MM.1S (cell line): ENCODE measurements around the gene FLT1.

Experiments used
- DNase-seq: peaks from one replicate; pipeline ENCODE4 v3.0.0-alpha.2; 2015
- H2AFZ ChIP-seq: fragments of 300-600 bp; sonication (generic); 2 replicates; pipeline ENCODE4 v1.6.0; 2016; ENCODE audit warnings: antibody characterized with exemption, low read length
- H3F3A ChIP-seq: fragments of 300-600 bp; sonication (generic); 2 replicates; pipeline ENCODE4 v1.6.1; 2016; ENCODE audit warnings: mild to moderate bottlenecking, antibody characterized with exemption, low read length, moderate library complexity, mixed read lengths; ENCODE audit not compliant: insufficient read depth
- H3K27ac ChIP-seq: fragments of 300-600 bp; sonication (generic); 2 replicates; pipeline ENCODE4 v1.5.1; 2016; ENCODE audit warnings: mild to moderate bottlenecking, low read length
- H3K27me3 ChIP-seq: fragments of 300-600 bp; sonication (generic); replicated peaks from 2 replicates; pipeline ENCODE4 v1.6.0; 2016; ENCODE audit warnings: low read length; ENCODE audit not compliant: insufficient read depth
- H3K36me3 ChIP-seq: fragments of 300-600 bp; sonication (generic); replicated peaks from 2 replicates; pipeline ENCODE4 v1.6.1; 2016; ENCODE audit warnings: mild to moderate bottlenecking, low read length, mixed read lengths; ENCODE audit not compliant: insufficient read depth
- H3K4me1 ChIP-seq: fragments of 300-600 bp; sonication (generic); 2 replicates; pipeline ENCODE4 v1.6.1; 2016; ENCODE audit warnings: low read length, mixed read lengths
- H3K4me2 ChIP-seq: fragments of 300-600 bp; sonication (generic); 2 replicates; pipeline ENCODE4 v1.6.0; 2016; ENCODE audit warnings: low read depth, low read length
- H3K4me3 ChIP-seq: fragments of 300-600 bp; sonication (generic); 2 replicates; pipeline ENCODE4 v1.5.1; 2016; ENCODE audit warnings: low read length, mixed read lengths
- H3K79me2 ChIP-seq: fragments of 300-600 bp; sonication (generic); 2 replicates; pipeline ENCODE4 v1.6.1; 2016; ENCODE audit warnings: mixed run types, low read length, mixed read lengths
- H3K9ac ChIP-seq: fragments of 300-600 bp; sonication (generic); 2 replicates; pipeline ENCODE4 v1.6.1; 2016; ENCODE audit warnings: low read length, mixed read lengths
- H3K9me2 ChIP-seq: fragments of 300-600 bp; sonication (generic); replicated peaks from 2 replicates; pipeline ENCODE4 v1.6.1; 2016; ENCODE audit warnings: mild to moderate bottlenecking, low read length, mixed read lengths; ENCODE audit not compliant: insufficient read depth
- H3K9me3 ChIP-seq: fragments of 300-600 bp; sonication (generic); replicated peaks from 2 replicates; pipeline ENCODE4 v1.6.1; 2016; ENCODE audit warnings: mild to moderate bottlenecking, low read length, mixed read lengths; ENCODE audit not compliant: insufficient read depth
- H4K20me1 ChIP-seq: fragments of 300-600 bp; sonication (generic); 2 replicates; pipeline ENCODE4 v1.6.1; 2016; ENCODE audit warnings: mild to moderate bottlenecking, low read length, moderate library complexity, mixed read lengths; ENCODE audit not compliant: insufficient read depth
- EZH2 ChIP-seq: fragments of 300-600 bp; sonication (generic); optimal IDR thresholded peaks from 2 replicates; pipeline ENCODE3; 2017; ENCODE audit warnings: low read depth, mild to moderate bottlenecking, antibody characterized with exemption, low read length, mixed read lengths
- EZH2phosphoT487 ChIP-seq: fragments of 300-600 bp; sonication (generic); IDR thresholded peaks from 2 replicates; pipeline ENCODE4 v1.6.1; 2018; ENCODE audit warnings: antibody characterized with exemption, low read length
- TF ChIP-seq, protein P1 (sequence below): fragments of 300-600 bp; sonication (generic); IDR thresholded peaks from 2 replicates; pipeline ENCODE4 v1.5.1; 2016; ENCODE audit warnings: antibody characterized with exemption, low read length, mixed read lengths

The FLT1 gene

DNA sequence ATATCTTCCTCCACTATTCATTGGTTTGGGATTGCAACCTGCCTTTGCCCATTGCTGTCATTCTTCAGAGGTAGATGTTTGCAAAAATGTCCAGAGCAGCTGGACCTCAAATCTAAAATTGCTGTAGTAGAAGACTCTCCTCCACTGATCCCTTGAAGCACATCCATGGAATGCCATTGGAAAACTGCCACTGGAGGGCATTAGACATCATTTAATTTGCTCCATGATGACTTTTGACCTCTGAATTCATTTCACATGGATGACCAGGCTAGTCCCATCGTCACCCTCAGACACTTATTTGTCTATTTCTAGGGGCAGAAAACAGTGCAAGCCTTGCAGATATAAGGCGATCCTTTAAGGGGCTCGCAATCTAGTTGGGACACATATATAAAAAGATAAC is 33.9 kb upstream of the FLT1 start:
- Histone ChIP-seq H3K4me3 (no peak overlapping the region), H3K9me2 (no peaks in the 10 kb centered on the region), H3K27ac (no peak overlapping the region), H3F3A (no peaks in the 10 kb centered on the region), H3K79me2 (no peaks in the 10 kb centered on the region), H3K36me3 (no peaks in the 10 kb centered on the region), H3K4me2 (no peak overlapping the region), H3K9ac (no peak overlapping the region), H4K20me1 (no peaks in the 10 kb centered on the region), H2AFZ (no peak overlapping the region), H3K4me1 (no peaks in the 10 kb centered on the region), H3K9me3 (no peaks in the 10 kb centered on the region), H3K27me3 (no peaks in the 10 kb centered on the region)
- TF ChIP-seq, protein P1, sequence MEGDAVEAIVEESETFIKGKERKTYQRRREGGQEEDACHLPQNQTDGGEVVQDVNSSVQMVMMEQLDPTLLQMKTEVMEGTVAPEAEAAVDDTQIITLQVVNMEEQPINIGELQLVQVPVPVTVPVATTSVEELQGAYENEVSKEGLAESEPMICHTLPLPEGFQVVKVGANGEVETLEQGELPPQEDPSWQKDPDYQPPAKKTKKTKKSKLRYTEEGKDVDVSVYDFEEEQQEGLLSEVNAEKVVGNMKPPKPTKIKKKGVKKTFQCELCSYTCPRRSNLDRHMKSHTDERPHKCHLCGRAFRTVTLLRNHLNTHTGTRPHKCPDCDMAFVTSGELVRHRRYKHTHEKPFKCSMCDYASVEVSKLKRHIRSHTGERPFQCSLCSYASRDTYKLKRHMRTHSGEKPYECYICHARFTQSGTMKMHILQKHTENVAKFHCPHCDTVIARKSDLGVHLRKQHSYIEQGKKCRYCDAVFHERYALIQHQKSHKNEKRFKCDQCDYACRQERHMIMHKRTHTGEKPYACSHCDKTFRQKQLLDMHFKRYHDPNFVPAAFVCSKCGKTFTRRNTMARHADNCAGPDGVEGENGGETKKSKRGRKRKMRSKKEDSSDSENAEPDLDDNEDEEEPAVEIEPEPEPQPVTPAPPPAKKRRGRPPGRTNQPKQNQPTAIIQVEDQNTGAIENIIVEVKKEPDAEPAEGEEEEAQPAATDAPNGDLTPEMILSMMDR: no peak
- TF ChIP-seq EZH2phosphoT487 (no peak), EZH2 (no peak)
- DNase-seq: no peak

DNA sequence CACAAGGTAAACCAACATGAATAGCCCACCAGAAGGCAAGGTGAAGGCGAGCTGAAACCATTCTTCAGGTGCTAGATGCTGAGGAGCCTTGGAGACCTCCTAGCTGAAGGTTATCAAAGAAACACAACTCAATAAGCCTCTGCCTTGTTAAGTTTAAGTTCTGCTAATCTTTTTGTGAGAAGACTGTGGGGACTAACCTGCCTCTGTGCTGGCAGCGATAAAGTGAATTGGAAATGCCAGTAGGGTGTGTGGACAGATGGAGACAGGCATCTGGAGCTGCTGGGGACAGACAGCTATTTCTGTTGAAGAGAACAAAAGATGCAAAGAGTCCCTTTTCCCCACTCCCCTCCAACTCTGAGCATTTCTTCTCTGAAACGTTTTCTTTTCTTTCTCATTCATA is 33.5 kb upstream of the FLT1 start:
- Histone ChIP-seq H3K9ac (no peak overlapping the region), H2AFZ (no peak overlapping the region), H3K4me1 (no peaks in the 10 kb centered on the region), H3K36me3 (no peaks in the 10 kb centered on the region), H4K20me1 (no peaks in the 10 kb centered on the region), H3F3A (no peaks in the 10 kb centered on the region), H3K4me3 (no peak overlapping the region), H3K9me2 (no peaks in the 10 kb centered on the region), H3K4me2 (no peak overlapping the region), H3K9me3 (no peaks in the 10 kb centered on the region), H3K27ac (no peak overlapping the region), H3K79me2 (no peaks in the 10 kb centered on the region), H3K27me3 (no peaks in the 10 kb centered on the region)
- DNase-seq: no peak
- TF ChIP-seq EZH2phosphoT487: no peak

DNA sequence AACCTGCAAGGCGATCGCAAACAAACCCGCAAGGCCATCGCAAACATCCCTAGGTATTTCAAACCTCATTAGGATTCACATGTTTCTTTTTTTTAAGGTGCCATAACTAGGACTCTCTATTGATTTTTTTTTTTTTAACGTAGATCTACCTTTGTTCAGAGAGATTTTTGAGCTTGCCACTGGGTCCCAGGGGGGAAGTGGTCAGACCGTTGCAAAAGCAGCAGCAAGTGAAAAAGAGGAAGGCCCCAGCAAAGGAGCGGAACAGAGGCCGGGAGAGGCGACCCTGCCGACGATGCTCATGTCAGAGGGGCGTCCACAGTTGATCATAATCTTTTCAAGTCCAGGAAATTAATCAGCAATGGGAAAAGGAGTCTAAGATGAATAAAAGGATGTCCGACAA is 32.7 kb upstream of the FLT1 start:
- Histone ChIP-seq H3K4me3 (no peak overlapping the region), H4K20me1 (no peaks in the 10 kb centered on the region), H3K9me2 (no peaks in the 10 kb centered on the region), H3F3A (no peaks in the 10 kb centered on the region), H3K9me3 (no peaks in the 10 kb centered on the region), H3K36me3 (no peaks in the 10 kb centered on the region), H3K4me2 (no peak overlapping the region), H2AFZ (no peak overlapping the region), H3K79me2 (no peaks in the 10 kb centered on the region), H3K27me3 (no peaks in the 10 kb centered on the region), H3K4me1 (no peaks in the 10 kb centered on the region), H3K9ac (no peak overlapping the region), H3K27ac (no peak overlapping the region)
- TF ChIP-seq, protein P1: no peak
- DNase-seq: no peak

DNA sequence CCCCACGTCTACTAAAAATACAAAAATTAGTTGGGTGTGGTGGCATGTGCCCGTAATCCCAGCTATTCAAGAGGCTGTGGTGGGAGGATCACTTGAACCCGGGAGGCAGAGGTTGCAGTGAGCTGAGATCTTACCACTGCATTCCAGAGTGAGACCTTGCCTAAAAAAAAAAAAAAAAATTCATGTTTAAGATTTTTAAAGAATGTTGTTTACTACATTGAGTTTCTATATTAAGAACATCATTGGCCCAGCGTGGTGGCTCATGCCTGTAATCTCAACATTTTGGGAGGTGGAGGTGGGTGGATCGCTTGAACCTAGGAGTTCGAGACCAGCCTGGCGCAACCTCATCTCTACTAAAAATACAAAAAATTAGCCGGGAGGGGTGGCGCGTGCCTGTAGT is 31.9 kb upstream of the FLT1 start:
- Histone ChIP-seq H3K9me3 (no peaks in the 10 kb centered on the region), H3K4me1 (no peaks in the 10 kb centered on the region), H3K79me2 (no peaks in the 10 kb centered on the region), H3K27ac (no peak overlapping the region), H3K27me3 (no peaks in the 10 kb centered on the region), H2AFZ (no peak overlapping the region), H3K9me2 (no peaks in the 10 kb centered on the region), H3K4me2 (no peak overlapping the region), H3K4me3 (no peak overlapping the region), H3F3A (no peaks in the 10 kb centered on the region), H3K36me3 (no peaks in the 10 kb centered on the region), H4K20me1 (no peaks in the 10 kb centered on the region), H3K9ac (no peak overlapping the region)
- no peak for DNase-seq
- TF ChIP-seq EZH2: no peak
- TF ChIP-seq, protein P1: no peak
- no peak for TF ChIP-seq EZH2phosphoT487
